NCI-H2196 treated with DMSO at 0.1 percent for 48 hours (cell line): ENCODE data around the gene ADSS1.

Experiments used
- DNase-seq: peaks from one replicate; lab custom pipeline; 2025; ENCODE audit not compliant: unreplicated experiment; lab: John Stamatoyannopoulos, UW

ADSS1 gene

GRCh38 chr14:104723651-104724406 lies at the start of gene ADSS1:
ADSS1 (plus strand) TSS chr14:104724229; CDS start chr14:104724271, 42 bp downstream.
- DNase-seq: no peak

GRCh38 chr14:104675447-104675846 lies 48.6 kb upstream of the ADSS1 start:
- DNase-seq: no peak

- DNase-seq: no peak
These were observed 47.8 kb upstream of the ADSS1 start for GRCh38 chr14:104676130-104676693.

- DNase-seq: no peak
These were observed 47.1 kb upstream of the ADSS1 start for GRCh38 chr14:104676694-104677511.

- no peak for DNase-seq
These were observed 46.3 kb upstream of the ADSS1 start for GRCh38 chr14:104677512-104678332.

- DNase-seq: no peak
These were observed 45.7 kb upstream of the ADSS1 start for GRCh38 chr14:104678346-104678745.

- DNase-seq: no peak
These were observed 44.9 kb upstream of the ADSS1 start for GRCh38 chr14:104678901-104679705.

GRCh38 chr14:104680056-104680805 lies 43.8 kb upstream of the ADSS1 start:
- no peak for DNase-seq

GRCh38 chr14:104680806-104681688 lies 43.0 kb upstream of the ADSS1 start:
- no peak for DNase-seq

- no peak for DNase-seq
These were observed 42.3 kb upstream of the ADSS1 start for GRCh38 chr14:104681689-104682074.

GRCh38 chr14:104682107-104682593 lies 41.9 kb upstream of the ADSS1 start:
- no peak for DNase-seq

GRCh38 chr14:104683653-104684448 lies 40.2 kb upstream of the ADSS1 start:
- no peak for DNase-seq

GRCh38 chr14:104684449-104684821 lies 39.6 kb upstream of the ADSS1 start:
- DNase-seq: no peak

- no peak for DNase-seq
These were observed 38.6 kb upstream of the ADSS1 start for GRCh38 chr14:104685216-104685997.

- DNase-seq: no peak
These were observed 37.9 kb upstream of the ADSS1 start for GRCh38 chr14:104685998-104686610.
